ENCODE results near the gene NFIB. TPM values are rescaled to one million over a fixed set of nuclear protein-coding genes. Genes with fewer than 3 reads are reported as not detected.

The NFIB gene
- total RNA-seq, 2 experiments from 2014 or later, result not detected

- Mint-ChIP-seq H3K9me3 (no peaks in the 10 kb centered on the region), H3K4me1 (ENCODE audit: low read depth) (peaks cover 8% of the 10 kb centered on the region), H3K27me3 (ENCODE audit: low read depth) (peaks cover 40% of the 10 kb centered on the region), H3K36me3 (ENCODE audit: low read depth) (no peaks in the 10 kb centered on the region), H3K27ac (no peak overlapping the region), H3K4me3 (no peak overlapping the region)
- CTCF ChIA-PET, result interaction anchor here (0.6 to 1.1 kb wide), 2 partner anchors 30 to 105 kb away, joined by 3 to 4 read pairs; no protein-coding TSS in a partner anchor
- intact Hi-C loops (cut with micrococcal nuclease), result loop anchor here (2.0 to 10.0 kb wide), 5 partner anchors 13 to 1098 kb away; partner anchors contain the start of genes SNAPC3 and ZDHHC21
- DNase-seq, result no peak
Observed at GRCh38 chr9:14323985-14324650, 10.2 kb upstream of the NFIB start.

GRCh38 chr9:14323083-14323971, 9.4 kb upstream of the NFIB start:
- no peak overlapping the region for H3K27ac Mint-ChIP-seq
- CTCF ChIA-PET, result interaction anchor here (0.6 to 0.8 kb wide), 2 partner anchors 16 to 31 kb away, joined by 3 to 4 read pairs; no protein-coding TSS in a partner anchor
- peaks cover 39% of the 10 kb centered on the region for H3K27me3 Mint-ChIP-seq (ENCODE audit: low read depth)
- no peak for DNase-seq
- H3K9me3 Mint-ChIP-seq, result no peaks in the 10 kb centered on the region
- intact Hi-C loops (cut with micrococcal nuclease), result loop anchor here (2.0 to 10.0 kb wide), 4 partner anchors 369 to 1099 kb away; partner anchors contain the start of genes SNAPC3 and ZDHHC21
- no peaks in the 10 kb centered on the region for H3K36me3 Mint-ChIP-seq (ENCODE audit: low read depth)
- H3K4me1 Mint-ChIP-seq (ENCODE audit: low read depth), result peaks cover 8% of the 10 kb centered on the region
- H3K4me3 Mint-ChIP-seq, result peak overlapping the region; percentile 77

DNA sequence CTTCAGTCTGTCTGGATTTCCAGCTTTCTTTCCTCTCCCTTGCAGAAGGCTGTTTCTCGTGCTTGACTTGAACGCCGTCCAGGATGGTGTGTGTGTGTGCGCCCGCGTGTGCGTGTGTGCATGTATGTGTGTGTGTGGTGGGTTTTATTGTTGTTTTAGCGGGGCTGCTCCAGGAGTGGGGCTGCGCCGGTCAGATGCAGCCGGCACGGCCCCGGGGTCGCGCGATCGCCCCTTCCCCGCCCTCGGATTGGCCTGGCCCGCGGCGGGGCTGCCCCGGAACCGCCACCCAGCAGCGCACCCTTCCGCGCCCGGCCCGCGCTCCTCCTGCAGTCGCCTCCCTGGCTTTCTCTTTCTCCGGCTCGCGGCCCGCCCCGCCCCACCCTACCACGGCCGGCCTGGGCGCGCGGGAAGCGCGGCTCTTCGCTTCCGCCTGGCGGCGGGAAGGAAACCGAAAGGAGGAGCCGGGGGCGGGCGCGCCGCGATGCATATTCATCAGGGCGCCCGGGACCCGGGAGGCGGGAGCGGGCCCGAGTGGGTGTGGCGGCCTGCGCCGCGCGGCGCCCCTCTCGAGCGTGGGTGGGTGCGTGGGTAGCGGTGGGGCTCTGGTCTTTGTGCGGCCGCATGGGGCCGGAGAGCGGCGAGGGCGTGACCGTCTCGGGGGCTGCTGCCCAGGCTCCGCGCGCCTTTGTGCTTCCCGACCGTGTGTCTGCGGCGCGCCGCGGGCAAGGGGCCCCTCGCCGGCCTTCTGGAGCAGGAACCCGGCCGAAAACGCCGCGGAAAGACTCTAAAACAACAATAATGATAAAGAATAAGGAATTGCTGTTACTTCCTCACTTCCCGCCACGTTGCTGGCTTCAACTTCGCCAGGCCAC, 8.5 kb upstream of the NFIB start:
- Mint-ChIP-seq H3K4me1 (ENCODE audit: low read depth) (peaks cover 8% of the 10 kb centered on the region), H3K27me3 (ENCODE audit: low read depth) (peaks cover 42% of the 10 kb centered on the region), H3K4me3 (peak overlapping the region; percentile 77), H3K36me3 (ENCODE audit: low read depth) (no peaks in the 10 kb centered on the region), H3K27ac (no peak overlapping the region), H3K9me3 (no peaks in the 10 kb centered on the region)
- peak; percentile 82 for DNase-seq
- intact Hi-C loops (cut with micrococcal nuclease), result loop anchor here (1.0 to 10.0 kb wide), 5 partner anchors 8 to 1100 kb away; partner anchors contain the start of genes NFIB, SNAPC3 and ZDHHC21
- CTCF ChIA-PET, result no interaction called here

- H3K27me3 Mint-ChIP-seq (ENCODE audit: low read depth), result peaks cover 48% of the 10 kb centered on the region
- no peak overlapping the region for H3K27ac Mint-ChIP-seq
- CTCF ChIA-PET, result no interaction called here
- intact Hi-C loops (cut with micrococcal nuclease), result loop anchor here (1.0 to 10.0 kb wide), 5 partner anchors 7 to 1101 kb away; partner anchors contain the start of genes NFIB, SNAPC3 and ZDHHC21
- H3K36me3 Mint-ChIP-seq (ENCODE audit: low read depth), result no peaks in the 10 kb centered on the region
- peaks cover 8% of the 10 kb centered on the region for H3K4me1 Mint-ChIP-seq (ENCODE audit: low read depth)
- DNase-seq, result no peak
- no peaks in the 10 kb centered on the region for H3K9me3 Mint-ChIP-seq
- H3K4me3 Mint-ChIP-seq, result peak overlapping the region; percentile 77
Observed at GRCh38 chr9:14321517-14322130, 7.7 kb upstream of the NFIB start.

DNA sequence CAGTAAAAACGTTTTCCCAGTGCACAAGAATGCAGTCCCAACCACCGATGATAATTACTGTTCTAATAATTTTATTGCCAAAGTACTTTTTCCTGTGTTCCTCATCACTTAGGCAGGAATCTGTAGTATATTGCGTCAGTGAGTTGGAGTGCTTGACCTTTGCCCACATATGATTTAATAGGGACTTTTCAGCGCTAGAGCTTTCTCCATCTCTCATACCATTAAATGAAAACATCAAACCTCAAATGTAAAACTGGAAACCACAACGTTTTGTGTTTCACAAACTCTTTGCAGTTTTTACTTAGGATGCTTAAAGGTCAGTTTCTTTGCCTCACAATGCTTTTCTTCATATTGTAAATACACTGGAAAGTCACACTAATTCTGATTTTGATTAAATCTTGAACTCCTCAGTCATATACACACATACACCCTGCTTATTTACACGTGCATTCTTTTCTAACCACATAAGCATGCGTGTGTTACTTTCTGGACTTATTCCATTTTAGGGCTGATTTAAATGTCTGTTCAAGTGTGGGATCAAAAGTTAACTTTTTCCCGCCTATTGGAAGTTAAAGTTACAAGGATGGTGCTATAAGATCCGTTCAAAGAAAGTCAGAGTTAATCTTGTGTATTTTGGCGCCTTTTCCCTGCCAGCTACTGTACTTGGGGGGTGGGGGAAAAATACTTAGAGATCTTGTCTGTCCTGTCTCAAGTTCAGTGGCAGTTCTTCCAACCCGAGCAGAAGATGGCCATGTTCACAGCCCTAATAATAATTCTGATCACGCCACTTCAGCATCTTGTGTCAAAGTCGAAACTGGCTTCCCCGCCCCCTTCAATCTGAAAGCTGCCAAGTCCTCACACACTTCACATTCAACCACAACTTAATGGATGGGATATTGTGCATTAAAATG, 6.6 kb upstream of the NFIB start:
- CTCF ChIA-PET, result no interaction called here
- H3K4me3 Mint-ChIP-seq, result peak overlapping the region; percentile 38
- H3K27ac Mint-ChIP-seq, result no peak overlapping the region
- no peak for DNase-seq
- H3K9me3 Mint-ChIP-seq, result no peaks in the 10 kb centered on the region
- intact Hi-C loops (cut with micrococcal nuclease), result loop anchor here (5.0 to 10.0 kb wide), 2 partner anchors 974 to 1102 kb away; partner anchors contain the start of gene SNAPC3
- peaks cover 49% of the 10 kb centered on the region for H3K27me3 Mint-ChIP-seq (ENCODE audit: low read depth)
- H3K4me1 Mint-ChIP-seq (ENCODE audit: low read depth), result peaks cover 12% of the 10 kb centered on the region
- no peaks in the 10 kb centered on the region for H3K36me3 Mint-ChIP-seq (ENCODE audit: low read depth)

DNA sequence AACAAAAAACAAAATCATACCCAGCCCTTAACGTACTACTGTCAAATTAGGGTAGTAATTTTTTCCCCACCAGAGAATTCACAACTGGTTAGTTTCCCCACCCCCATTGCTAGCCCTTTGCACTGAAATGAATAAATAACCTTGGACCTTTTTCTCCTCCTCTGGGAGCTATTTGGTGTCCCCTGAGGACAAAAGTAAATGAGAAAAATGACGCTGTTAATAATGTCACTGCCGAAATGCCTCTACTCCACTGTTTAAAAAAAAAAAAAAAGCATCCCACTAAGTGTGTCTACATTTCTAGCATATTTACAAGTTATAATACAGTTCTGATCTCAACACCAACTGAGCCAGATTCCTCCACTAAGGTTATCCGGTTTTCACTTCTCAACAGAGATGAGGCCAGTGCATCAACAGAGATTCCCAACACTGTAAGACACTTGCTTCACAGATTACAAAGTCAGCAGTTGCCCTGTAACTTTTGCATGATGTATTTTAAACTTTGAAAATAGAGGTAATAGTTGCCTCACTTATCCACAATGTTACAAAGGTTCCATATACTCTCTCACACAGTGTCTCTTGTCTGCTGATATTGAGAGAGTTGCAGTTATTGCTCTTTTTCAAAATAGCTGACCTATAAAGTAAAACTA, 5.1 kb upstream of the NFIB start:
- intact Hi-C loops (cut with micrococcal nuclease), result no loop called here
- H3K36me3 Mint-ChIP-seq (ENCODE audit: low read depth), result no peaks in the 10 kb centered on the region
- no peak overlapping the region for H3K4me3 Mint-ChIP-seq
- peaks cover 18% of the 10 kb centered on the region for H3K4me1 Mint-ChIP-seq (ENCODE audit: low read depth)
- no peak for DNase-seq
- no peak overlapping the region for H3K27ac Mint-ChIP-seq
- peaks cover 55% of the 10 kb centered on the region for H3K27me3 Mint-ChIP-seq (ENCODE audit: low read depth)
- CTCF ChIA-PET, result no interaction called here
- H3K9me3 Mint-ChIP-seq, result no peaks in the 10 kb centered on the region

- CTCF ChIA-PET, result no interaction called here
- no peak for DNase-seq
- H3K27me3 Mint-ChIP-seq (ENCODE audit: low read depth), result peaks cover 59% of the 10 kb centered on the region
- intact Hi-C loops (cut with micrococcal nuclease), result no loop called here
- H3K36me3 Mint-ChIP-seq (ENCODE audit: low read depth), result peaks cover 1% of the 10 kb centered on the region
- peaks cover 22% of the 10 kb centered on the region for H3K4me1 Mint-ChIP-seq (ENCODE audit: low read depth)
- no peak overlapping the region for H3K4me3 Mint-ChIP-seq
- H3K9me3 Mint-ChIP-seq, result no peaks in the 10 kb centered on the region
- no peak overlapping the region for H3K27ac Mint-ChIP-seq
Observed at GRCh38 chr9:14318361-14318760, 4.4 kb upstream of the NFIB start.

DNA sequence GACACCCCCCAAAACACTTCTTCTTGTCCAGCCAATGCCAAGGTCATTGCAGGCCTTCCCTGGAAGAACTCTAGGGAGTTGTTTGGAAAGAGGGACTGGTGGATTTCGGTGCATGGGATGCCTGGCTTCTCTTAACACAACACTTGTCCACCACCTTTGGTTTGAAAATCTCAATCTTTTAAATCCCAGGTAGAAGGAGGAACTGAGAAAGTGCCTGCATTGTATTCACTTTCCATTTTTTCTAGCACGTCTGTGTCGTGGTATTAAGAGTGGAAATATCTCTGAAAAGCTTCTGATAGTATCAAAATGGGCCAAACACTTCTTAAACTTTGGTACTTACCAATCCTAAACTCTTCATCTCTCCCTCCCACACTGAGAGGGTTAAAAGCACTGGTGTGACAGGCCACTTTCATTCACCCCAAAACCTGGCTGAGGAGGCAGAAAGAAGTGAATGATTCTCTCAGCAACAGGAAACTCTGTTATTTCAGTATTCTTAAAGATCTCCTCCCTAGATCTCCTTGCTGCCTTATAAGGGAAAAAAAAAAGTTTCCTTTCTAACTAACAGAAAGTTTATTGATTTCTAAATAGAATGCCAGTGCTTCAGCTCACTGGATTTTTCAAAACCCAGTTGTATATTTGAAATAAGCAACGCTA, 3.9 kb upstream of the NFIB start:
- Mint-ChIP-seq H3K27ac (no peak overlapping the region), H3K9me3 (no peaks in the 10 kb centered on the region), H3K4me3 (no peak overlapping the region), H3K36me3 (ENCODE audit: low read depth) (peaks cover 1% of the 10 kb centered on the region), H3K4me1 (ENCODE audit: low read depth) (peaks cover 19% of the 10 kb centered on the region), H3K27me3 (ENCODE audit: low read depth) (peaks cover 58% of the 10 kb centered on the region)
- CTCF ChIA-PET, result no interaction called here
- DNase-seq, result no peak
- intact Hi-C loops (cut with micrococcal nuclease), result no loop called here

GRCh38 chr9:14316602-14317300, 2.8 kb upstream of the NFIB start:
- Mint-ChIP-seq H3K9me3 (no peaks in the 10 kb centered on the region), H3K27me3 (ENCODE audit: low read depth) (peaks cover 63% of the 10 kb centered on the region), H3K36me3 (ENCODE audit: low read depth) (peaks cover 1% of the 10 kb centered on the region), H3K4me1 (ENCODE audit: low read depth) (peaks cover 18% of the 10 kb centered on the region), H3K27ac (no peak overlapping the region), H3K4me3 (no peak overlapping the region)
- CTCF ChIA-PET, result no interaction called here
- intact Hi-C loops (cut with micrococcal nuclease), result no loop called here
- no peak for DNase-seq

All from activated naive CD4-positive, alpha-beta T cell treated with anti-CD3 and anti-CD28 coated beads for 36 hours (primary cell).